ENCODE data around the gene NOTCH2.

Gene NOTCH2

GRCh38 chr1:119902775-119903442 lies 166.6 kb downstream of the NOTCH2 start:
- DNase-seq, result no peak

GRCh38 chr1:119898981-119899720 lies 170.3 kb downstream of the NOTCH2 start:
- no peak for DNase-seq

DNA sequence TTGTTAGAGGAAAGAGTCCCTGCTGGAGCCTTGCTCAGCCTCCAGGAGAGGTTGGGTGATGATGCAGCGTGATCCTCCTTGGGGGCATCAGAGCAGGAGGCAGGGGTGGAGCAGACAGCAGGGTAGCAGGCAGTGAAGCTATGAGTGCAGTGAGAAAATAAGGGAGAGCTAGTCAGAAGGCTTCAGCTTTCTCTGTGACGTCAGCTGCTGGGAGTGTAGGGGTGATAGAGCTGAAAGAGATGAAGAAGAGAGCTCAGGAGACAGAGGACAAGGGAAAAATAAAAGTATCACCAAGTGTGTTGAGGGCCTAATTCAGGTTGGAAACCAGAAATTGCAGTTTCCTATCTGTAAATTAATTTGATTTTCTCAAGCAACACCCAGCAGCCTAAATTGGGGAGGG lies 170.9 kb downstream of the NOTCH2 start:
- no peak for DNase-seq

GRCh38 chr1:119896303-119896702 lies 173.2 kb downstream of the NOTCH2 start, which contains the start of gene ADAM30:
TSS of gene ADAM30 (minus strand) at chr1:119896515. CDS start at chr1:119896336, 179 bp downstream.
- no peak for DNase-seq

- no peak for DNase-seq
These were observed 174.4 kb downstream of the NOTCH2 start for GRCh38 chr1:119895102-119895501.

DNA sequence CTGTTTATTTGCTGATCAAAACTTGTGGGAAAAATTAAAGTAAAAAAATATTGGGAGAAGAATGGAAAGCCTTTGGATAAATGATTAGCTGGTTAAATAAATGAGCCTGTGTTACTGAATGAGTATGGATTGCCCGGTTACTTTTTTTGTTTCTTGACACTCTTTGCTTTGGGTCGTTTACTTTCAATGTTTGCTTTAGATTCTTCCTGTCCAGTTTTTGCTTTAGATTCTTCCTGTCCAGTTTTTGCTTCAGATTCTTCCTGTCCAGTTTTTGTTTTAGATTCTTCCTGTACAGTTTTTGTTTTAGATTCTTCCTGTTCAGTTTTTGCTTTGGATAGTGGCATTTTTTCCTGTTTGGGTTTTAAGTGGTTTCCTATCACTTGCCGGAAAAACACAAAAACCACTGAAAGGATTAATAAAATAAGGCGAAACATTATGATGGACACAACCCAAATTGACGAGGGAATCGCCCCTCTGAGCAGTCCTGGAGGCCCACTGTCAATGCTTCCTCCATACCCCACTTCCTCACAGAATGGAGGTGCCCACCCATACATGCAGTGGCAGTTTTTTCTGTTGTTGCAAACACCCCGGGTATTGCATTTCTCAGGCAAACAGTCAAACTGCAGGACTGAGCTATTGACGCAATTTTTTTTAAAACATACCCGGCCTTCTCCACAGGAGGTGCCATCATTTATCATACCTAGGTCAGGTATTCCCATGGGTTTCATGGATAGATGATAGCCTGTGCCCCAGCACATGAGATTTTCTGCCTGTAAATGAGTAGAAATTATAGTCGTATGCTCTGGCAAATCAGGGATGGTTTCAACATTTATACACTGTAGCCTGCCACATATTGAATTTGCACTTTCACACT lies 175.4 kb downstream of the NOTCH2 start:
- no peak for DNase-seq

GRCh38 chr1:119893238-119893791 lies 176.1 kb downstream of the NOTCH2 start:
- DNase-seq, result no peak

DNA sequence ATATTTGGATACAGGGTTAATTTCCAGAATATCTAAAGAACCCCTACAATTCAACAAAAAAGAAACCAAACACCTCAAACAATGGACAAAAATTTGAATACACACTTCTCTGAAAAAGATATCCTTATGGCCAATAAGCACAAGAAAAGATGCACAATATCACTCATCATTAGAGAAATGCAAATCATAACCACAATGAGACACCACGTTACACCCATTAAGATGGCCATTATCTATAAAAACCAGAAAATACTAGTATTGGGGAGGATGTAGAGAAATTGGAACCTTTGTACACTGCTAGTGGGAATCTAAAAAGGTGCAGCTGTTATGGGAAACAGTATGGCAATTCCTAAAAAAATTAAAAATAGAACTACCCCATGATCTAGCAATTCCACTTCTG lies 178.1 kb downstream of the NOTCH2 start:
- no peak for DNase-seq

GRCh38 chr1:119888476-119888875 lies 181.0 kb downstream of the NOTCH2 start:
- no peak for DNase-seq

- DNase-seq, result no peak
These were observed 182.0 kb downstream of the NOTCH2 start for GRCh38 chr1:119887427-119887826.

GRCh38 chr1:119885903-119886783 lies 183.3 kb downstream of the NOTCH2 start:
- no peak for DNase-seq

DNA sequence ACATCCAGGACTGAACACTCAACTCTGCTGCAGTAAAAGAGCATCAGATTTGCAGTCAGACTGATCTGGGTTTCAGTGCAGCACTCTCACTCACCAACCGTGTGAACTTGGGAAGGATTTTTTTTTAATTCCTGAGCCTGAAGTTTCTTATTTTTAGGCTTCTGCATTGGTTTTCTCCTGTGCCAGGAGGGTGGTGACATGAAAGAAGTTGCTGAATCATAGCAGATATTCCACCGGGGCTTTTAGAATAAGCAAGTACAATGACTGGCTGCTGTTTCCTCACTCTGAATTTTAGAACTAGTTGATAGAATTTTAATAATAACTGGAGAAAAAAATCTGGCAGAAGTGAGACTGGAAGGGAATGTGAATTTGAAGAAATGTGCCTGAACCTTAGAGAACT lies 184.8 kb downstream of the NOTCH2 start:
- no peak for DNase-seq

DNA sequence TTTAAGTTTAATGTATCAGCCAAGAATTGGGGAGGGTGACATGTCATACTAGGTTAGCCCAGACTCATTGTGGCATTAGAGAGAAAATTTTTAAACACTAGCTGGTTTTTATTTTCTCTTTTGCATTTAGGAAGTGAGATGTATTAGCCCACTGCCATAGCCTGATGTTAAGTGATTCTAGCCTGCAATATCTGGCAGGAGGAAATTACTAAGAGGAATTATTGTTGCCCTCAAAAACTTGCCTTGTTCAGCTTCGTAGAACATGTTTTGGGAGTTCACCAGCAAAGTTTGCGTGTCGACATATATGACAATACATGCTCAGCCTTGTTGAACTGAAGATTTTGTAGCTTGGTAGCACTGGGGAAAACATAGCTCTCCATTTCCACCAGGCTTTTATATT lies 185.6 kb downstream of the NOTCH2 start:
- DNase-seq, result no peak

DNA sequence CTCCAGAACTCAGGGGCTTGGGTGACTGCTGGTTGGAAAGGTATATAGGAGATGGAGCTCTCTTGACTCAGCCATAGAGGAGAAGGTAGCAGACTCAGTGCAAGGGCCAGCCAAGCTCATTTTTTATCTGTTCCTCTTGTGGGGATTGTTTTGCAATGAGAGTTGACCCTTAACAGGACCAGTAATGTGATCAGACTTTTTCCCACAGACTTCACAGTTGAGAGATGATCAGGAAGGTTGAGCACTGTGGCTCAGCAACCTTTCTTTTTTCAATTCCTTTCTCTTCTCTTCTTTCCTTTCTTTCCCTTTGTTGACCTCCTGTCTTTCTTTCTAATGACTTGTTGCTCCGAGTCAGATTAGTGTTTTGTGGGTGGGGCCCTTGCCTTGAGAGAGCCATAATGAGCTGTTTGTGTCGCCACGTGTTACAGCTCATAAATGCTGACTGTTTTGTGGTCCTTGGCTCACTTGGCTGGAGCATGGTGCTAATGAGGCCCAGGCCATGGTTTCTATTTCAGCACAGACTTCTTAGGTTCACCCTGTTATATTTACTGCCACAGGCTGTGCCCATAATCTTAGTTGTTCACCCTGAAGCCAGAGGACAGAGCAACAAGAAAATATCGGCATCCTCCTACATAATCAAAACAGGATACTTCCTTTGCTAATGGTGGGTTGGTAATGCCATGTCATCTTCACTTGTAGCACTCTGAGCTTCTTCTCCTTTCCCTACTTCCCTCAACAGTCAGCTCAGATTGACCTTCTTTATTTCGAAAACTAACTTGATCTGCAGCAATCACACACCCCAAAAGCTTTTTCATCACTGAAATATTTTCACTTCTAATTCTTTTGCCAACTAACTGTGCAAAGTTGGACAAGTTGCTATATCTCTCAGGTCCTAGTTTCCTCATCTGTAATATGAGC lies 187.1 kb downstream of the NOTCH2 start:
- DNase-seq, result no peak

DNA sequence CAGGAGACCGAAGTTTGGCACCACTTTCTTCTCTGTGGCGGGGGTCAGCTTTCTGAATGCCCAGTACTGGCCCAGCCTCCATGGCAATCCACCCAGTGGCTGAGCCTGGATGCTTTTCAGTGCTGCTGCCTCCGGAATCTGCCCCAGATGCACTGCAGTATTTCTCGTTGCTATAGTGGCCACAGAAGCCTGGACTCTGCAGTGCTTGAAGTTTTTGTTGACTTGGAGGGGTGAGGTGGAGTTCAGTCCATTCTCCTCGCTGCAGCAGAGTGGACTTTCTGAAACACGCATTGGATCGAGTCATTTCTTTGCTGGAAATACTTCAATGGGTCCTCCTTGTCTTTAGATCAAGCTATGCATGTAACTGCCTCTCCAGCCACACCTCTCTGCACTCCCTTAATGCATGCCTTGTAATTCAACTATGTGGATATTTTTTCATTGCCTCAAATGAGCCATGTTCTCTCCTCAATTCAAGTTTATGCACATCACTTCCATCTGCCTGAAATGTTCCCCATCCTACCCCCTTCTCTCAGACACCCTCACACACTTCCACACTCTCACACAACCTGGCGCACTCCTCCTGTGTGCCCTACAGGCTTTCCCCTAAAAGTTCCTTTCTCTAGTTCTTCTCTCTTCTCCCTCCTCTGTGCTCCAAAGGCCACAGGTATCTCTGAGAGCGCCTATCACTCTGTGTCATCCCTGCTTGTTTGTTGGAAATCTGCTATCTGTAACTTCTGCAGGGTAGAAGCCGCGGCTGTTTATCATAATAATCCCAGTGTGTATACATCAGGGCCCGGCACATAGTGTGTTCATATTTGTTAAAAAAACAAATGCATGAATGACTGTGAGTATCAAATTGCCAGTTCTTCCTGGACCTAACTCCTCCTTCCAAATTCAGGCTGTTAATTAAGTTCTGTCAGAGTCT lies 189.7 kb downstream of the NOTCH2 start:
- DNase-seq, result no peak

GRCh38 chr1:119878171-119878570 lies 191.3 kb downstream of the NOTCH2 start:
- no peak for DNase-seq

GRCh38 chr1:119874186-119874585 lies 195.3 kb downstream of the NOTCH2 start:
- DNase-seq, result no peak

GRCh38 chr1:119873135-119874015 lies 196.1 kb downstream of the NOTCH2 start:
- DNase-seq, result no peak

- no peak for DNase-seq
These were observed 197.6 kb downstream of the NOTCH2 start for GRCh38 chr1:119871881-119872280.

Data from SIG-M5 (cell line).